CD4-positive, alpha-beta T cell treated with Interleukin-21 for 1 hour (primary cell): ENCODE results near the gene VSX1.

Source experiments
- DNase-seq: peaks from one replicate; pipeline ENCODE4 v3.0.0-alpha.2; 2020

Gene VSX1

DNA sequence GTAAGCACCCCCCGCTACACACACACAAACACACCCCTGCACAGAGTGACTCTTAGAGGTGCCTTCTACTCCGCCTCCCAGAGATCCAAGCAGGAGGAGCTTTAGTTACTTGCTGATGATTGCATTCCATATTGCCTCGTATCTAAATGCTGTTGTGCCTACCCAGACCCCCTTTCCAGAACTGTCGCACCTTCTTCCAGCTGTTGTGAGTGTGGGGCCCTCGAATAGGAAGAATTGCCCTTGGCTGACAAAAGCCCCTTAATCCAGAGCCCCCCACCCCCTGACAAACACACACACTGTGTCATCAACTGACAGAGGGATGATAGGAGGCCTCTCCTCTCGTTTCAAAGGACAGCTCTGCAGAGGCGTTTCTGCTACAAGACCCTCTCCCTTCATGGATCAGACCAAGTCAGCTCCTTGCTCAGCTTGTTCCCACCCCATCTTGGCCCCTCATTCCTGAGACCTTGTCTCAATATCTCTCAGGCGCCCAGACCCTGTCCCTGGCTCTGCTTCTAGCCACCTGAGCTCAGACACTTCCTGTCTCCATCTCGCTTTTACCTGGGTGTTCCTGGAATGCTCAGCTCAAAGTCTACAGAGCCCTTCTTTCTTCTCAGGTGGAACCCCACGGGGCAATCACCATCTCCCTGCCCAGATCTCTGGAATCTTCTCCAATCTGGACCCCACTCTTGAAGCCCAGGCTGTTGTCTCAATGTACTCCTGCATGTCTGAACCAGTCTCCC, 4.0 kb upstream of the VSX1 start:
- DNase-seq = no peak

GRCh38 chr20:25084626-25085187, 2.8 kb upstream of the VSX1 start:
- DNase-seq = peak; percentile 17

- peak; percentile 61 for DNase-seq
Observed at GRCh38 chr20:25083773-25084625, 2.1 kb upstream of the VSX1 start.

DNA sequence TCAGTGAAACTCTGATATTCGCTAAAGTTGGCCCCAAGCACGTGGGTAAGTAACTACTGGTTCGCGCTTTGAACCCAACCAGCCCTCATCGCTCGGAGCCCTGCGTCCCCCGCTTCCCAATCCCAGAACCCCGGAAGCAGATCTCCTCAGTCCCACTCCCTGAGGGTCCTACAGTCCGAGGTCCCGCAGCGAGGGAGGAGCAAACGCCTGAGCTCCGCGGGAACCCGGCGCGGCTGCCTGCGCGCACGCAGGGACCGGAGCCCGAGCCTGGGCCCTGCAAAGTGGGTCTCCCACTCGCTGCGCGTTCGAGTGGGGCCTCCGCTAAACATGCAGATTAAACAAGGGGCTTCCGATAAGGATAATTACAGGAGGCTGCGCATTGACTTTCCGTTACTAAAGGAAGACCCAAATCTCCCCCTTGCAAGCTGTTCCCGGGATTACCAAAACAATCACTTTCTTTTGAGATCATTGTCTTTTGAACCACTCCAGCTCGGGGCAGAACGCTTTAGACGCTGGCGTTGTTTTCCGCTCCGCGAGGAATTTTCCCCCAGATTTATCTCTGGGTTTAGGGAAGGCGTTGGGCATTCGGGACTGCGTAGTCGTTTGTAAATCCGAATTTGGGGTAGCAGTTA, 1.3 kb upstream of the VSX1 start:
- no peak for DNase-seq

GRCh38 chr20:25082498-25082873, 545 bp upstream of the VSX1 start:
- DNase-seq = no peak

DNA sequence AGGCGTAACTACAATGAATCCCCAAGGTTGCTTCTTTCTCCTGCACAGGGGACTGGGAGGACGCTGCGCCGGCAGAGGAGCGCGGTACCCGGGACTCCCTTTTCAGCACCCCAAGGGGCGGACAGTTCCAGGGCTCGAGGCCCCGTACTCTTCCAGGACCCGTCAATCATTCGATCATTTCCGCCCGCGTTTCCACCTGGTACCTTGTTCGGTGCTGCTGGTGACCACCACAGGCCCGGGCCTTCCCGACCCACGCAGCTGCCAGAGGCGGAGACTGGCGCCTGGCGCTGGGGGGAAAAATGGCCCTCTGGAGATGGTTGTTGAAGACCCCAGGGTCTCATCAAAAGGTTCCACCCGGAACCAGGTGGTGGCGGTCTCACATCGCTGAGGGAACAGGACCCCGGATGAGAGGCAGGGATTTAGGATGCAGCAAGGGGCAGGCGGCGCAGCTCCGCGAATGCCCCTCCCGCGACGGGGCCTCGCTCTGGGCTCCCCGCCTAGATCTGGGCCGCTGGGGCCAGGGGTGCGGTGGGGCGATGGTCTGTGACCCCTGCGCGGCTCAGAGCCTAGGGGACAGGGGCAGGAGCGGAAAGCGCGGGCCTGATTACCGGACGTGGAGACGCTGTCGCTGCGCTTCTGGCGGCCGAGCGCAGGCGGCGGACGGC, 744 bp downstream of the VSX1 start:
- no peak for DNase-seq

- no peak for DNase-seq
Observed at GRCh38 chr20:25079171-25079570, 2.8 kb downstream of the VSX1 start.

DNA sequence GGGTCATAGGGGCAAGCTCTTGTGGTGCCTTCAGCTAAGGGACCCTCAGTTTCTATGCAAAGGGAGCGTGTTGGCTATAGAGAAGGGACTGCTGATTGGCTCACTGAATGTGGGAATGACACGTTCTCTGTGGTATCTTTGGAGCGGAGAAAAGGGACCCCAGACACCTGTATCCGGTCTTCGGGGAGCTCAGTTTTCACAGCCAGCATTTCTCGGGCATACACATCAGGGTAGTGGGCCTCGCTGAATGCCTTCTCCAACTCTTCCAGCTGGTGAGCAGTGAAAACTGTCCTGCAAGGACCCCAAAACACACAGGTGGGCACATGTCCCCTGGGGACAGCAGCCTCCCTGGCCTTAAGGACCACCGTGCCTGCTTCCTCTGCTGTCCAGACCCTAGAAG, 3.3 kb downstream of the VSX1 start:
- no peak for DNase-seq

DNA sequence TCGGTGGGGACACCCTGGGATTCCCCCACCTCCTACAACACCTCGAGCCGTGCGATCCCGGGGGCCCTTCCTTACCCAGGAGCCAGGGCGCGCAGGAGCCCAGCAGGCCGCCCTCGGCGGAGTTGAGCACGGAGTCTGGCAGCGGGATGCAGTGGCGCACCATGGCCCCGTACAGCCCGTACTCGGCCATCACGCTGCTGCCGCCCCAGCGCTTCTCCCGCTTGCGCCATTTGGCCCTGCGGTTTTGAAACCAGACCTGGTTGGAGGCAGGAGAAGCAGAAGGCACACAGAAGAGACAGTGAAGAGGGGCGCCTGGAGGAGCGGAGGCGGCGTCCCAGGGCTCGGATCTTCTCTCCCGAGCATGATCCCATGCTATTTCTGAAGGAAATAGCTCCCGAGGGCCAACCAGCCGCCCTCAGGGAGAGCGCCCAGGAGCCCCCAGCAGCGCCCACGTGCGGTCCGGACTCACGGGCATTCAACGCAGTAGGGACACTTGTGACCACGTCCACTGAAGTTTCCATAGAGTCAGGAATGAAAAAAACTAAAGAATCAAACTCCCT, 4.3 kb downstream of the VSX1 start:
- no peak for DNase-seq

GRCh38 chr20:25076731-25077609, 5.0 kb downstream of the VSX1 start:
- peak; percentile 34 for DNase-seq

DNA sequence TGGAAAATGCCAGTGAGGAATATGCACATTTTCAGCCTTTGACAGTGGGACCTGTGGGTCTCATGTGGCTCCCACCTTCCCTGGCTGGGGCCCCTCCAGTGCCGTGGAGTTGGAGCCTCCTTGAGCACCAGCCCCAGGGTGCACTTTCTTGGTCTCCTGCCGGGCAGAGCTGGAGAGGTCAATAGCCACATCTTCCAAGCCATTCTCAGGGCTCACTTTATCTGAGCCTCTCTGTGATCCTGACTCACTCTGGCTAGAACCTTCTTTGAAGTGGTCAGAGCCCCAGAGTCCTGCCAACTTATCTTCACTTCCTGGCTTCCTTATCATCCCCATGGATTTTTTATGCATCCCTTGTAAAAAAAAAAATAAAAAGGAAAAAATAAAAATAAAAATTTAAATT, 5.7 kb downstream of the VSX1 start:
- DNase-seq = no peak

DNA sequence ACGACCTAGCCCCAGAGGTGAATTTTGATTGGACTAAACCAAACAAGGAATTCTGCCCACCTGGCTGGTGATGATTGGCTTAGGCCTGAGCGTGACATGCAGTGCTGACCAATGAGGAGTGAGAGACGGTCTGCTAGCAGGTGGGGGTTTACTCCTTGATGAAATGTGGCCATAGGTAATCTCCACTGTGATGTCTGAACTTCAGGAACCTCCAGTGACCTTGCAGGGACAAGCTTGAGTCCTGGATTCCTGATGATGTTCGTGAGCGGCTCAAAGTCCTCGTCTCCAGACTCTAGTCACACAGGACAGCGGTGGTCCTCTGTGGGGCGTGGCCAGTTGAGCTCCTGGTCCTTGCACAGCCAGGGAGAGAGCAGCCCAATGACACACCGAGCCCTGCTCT, 8.4 kb downstream of the VSX1 start:
- DNase-seq = no peak

GRCh38 chr20:25072226-25072811, 9.6 kb downstream of the VSX1 start:
- DNase-seq = no peak

DNA sequence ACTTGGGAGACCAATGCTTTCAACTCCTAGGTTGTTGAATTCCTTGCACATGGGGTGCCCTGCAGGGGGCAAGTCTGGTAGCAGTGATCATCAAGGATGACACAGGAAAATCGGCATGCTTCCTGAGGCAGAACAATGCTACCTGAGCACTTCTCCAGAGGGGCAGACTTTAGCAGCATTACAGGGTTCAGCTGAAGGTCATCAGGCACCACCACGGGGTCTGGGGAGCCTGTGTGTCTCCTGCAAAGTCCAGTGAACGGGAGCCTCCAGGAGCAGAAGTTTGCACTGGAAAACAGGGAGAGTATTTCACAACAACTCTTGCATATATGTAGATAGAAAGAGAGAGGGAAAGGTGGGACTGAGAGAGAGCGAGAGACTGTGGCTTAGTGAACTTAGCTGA, 10.2 kb downstream of the VSX1 start:
- DNase-seq = no peak

DNA sequence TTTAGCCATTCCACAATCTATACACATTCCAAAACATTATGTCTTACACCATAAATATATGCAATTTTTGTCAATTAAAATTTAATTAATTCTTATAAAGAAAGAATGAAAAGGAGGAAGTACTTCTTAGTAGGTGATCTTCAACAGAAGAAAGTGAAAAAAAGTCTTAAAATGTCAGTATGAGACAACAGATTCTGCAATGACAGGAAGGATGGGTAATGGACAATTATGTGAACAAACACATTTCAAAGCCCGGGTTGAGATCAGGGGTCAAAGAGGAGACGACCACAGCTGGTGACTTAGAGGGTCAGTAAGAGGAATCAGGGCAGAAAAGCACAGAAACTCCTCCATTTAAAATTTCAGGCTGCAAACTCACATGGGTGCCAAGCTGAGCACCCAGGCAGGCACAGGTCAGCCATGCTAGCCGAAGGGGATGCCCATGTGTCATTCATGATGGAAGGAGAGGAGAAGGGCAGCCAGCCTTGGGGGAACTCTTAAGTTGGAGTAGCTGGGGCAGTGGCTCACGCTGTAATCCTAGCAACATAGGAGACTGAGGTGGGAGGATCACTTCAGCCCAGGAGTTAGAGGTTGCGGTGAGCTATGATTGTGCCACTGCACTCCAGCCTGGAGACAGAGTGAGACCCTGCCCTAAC, 11.0 kb downstream of the VSX1 start:
- no peak for DNase-seq

DNA sequence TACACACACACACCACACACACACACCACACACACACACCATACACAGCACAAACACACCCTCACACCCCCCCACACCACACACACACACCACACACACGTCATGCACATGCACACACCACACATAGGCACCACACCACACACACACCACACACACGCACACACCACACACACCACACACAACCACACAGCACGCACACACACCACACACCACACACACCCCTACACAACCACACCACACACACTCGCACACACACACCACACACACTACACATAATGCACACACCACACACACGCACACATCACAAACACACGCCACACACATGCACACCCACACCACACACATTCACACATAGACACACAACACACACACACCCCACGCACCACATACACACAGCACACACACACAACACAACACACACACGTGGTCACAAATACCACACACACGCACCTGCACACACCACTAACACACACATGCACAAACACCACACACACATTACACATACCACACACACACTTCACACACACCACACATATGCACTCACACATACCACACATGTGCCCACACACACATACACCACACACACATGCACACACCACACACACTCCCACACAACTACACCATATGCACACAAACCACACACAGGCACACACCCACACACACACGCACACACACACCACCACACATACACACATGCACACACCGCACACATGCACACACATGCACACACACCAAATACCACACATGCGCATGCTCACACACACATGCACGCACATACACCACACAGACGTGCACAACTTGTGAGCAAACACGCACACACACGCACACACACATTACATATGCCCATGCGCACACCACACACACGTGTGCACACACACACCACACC, 14.6 kb downstream of the VSX1 start:
- DNase-seq = no peak

DNA sequence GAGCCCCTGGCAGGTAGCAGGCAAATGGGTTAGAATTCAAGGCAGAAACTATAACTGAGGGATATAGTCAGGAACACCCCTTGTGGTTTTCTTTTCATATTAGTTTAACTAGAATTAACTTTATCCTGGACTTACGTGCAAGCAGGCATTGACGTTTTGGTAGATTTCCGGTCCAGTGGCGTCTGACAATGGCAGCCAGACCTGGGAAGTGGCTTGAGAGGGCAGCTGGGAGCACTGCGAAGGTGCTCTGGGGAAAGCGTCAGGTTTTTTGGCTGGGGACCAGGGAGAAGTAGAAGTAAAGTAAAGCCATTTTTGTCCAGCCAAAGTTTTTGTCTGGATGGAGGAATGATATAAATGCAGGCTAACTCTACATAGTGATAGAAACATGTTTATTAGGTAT, 15.6 kb downstream of the VSX1 start:
- no peak for DNase-seq

GRCh38 chr20:25065625-25066338, 16.2 kb downstream of the VSX1 start:
- peak; percentile 76 for DNase-seq

DNA sequence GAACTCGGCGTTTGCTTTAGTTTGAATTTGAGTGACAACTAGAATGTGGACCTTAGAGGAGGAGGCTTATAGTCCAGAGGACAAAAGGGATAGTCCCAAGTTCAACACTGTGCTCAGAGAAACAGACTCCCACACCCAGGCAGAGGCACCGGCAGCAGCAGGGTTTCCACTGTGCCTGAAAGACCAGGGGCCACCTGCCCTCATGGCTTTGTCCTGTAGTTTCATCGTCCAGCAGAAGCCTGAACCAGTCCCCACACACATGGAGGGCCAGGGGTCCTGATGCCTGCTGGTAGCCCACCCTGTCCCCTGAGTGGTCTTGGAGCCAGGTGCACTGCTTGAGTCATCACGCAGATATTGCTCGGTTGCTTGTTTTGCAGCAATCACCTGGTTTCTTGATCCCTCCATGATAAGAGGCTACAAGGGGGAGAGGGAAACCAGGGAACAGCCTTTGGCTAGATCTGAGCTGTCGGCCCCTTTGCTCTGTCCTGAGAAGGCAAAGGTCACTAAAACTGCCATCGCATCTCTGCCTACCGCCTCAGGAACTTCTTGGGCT, 16.8 kb downstream of the VSX1 start:
- DNase-seq = no peak
